ENCODE data around the gene RSRC1.

- TF ChIP-seq POLR2A (IDR thresholded peaks at IDR 0.05) (no peak), CTCF (IDR thresholded peaks at IDR 0.05) (no peak), EP300 (IDR thresholded peaks at IDR 0.05) (no peak), POLR2AphosphoS5 (IDR thresholded peaks at IDR 0.05) (no peak)
Measured at GRCh38 chr3:158233791-158234190, 123.9 kb downstream of the RSRC1 start.

Measured in sigmoid colon (tissue), 4 donors.